Right lobe of liver (tissue), 6 donors: Measurements from ENCODE around the gene ABCC9. TPM values are rescaled to one million over a fixed set of nuclear protein-coding genes. Genes with fewer than 3 reads are reported as not detected.

Source experiments
- ATAC-seq, 4 donors: fragments of 200-7000 bp; cut with Tn5 transposase; one replicate each; pipeline ENCODE4 v1.9.1; 2020; ENCODE audit warnings: mild to moderate bottlenecking in 4 of 4, moderate library complexity in 4 of 4
- DNase-seq, 3 donors: peaks; one replicate each; pipeline ENCODE4 v3.0.0-alpha.2; 2020
- H3K27ac ChIP-seq, 3 donors: fragments of 200-600 bp; one replicate each; pipeline ENCODE4 v1.8.0; 2022
- H3K27me3 ChIP-seq, 2 donors: fragments of 200-600 bp; one replicate each; pipeline ENCODE4 v1.8.0; 2022
- H3K36me3 ChIP-seq, 4 donors: fragments of 200-600 bp; sonication (generic) in 1 of 4; one replicate each; pipeline versions ENCODE4 v1.5.1 to v1.8.0; 2017 to 2022; ENCODE audit warnings: control low read depth in 1 of 4
- H3K4me1 ChIP-seq, 4 donors: fragments of 200-600 bp; sonication (generic) in 1 of 4; one replicate each; pipeline versions ENCODE4 v1.5.1 to v1.8.0; 2017 to 2022; ENCODE audit warnings: control low read depth in 1 of 4
- H3K4me3 ChIP-seq, 3 donors: fragments of 200-600 bp; one replicate each; pipeline ENCODE4 v1.8.0; 2022
- H3K9me3 ChIP-seq, 4 donors: fragments of 200-600 bp; sonication (generic) in 1 of 4; one replicate each; pipeline versions ENCODE4 v1.5.1 to v1.8.0; 2017 to 2022; ENCODE audit warnings: control low read depth in 1 of 4
- POLR2A ChIP-seq: fragments of 450-650 bp; IDR thresholded peaks from one replicate; pipeline ENCODE4 v1.6.1; 2017; ENCODE audit warnings: antibody characterized with exemption, mild to moderate bottlenecking
- WGBS: methylation state at CpG from one replicate; pipeline ENCODE4 v1.1.6; 2018; ENCODE audit warnings: low coverage, low lambda C conversion rate; ENCODE audit not compliant: insufficient coverage; ENCODE audit errors: missing lambda C conversion rate; 5-methylcytosine and 5-hydroxymethylcytosine counted together
- intact Hi-C, 2 donors: fragments of 100-400 bp; cut with DNase I; formaldehyde crosslinking; loops; one replicate each; pipeline versions ENCODE4 v1.11.2 to v1.14.1; 2022
- small RNA-seq, 2 experiments: library from RNA; depleted of rRNA; stranded (forward); fragments of <200 nt; gene quantifications; one replicate each; pipeline ENCODE3, GENCODE V24; 2016
- total RNA-seq, 6 experiments: library from RNA; depleted of rRNA in 2 of 6; stranded (reverse); fragments of >200 nt in 2 of 6; fragmentation: NEBNext Ultra II Directional in 3 of 6; extraction: Animal tissue kit (Norgen Biotek cat#: 25700) in 3 of 6; gene quantifications; one replicate each; pipeline versions ENCODE4 v1.1.0 to v1.2.4, GENCODE V29; 2016 to 2023
- TF ChIP-seq, protein P1 (sequence below), 4 donors: fragments of 200-600 bp in 3 of 4; fragments of 450-650 bp in 1 of 4; IDR thresholded peaks; one replicate each; pipeline versions ENCODE4 v1.5.1 to v1.8.0; 2016 to 2022; ENCODE audit warnings: antibody characterized with exemption in 4 of 4, mild to moderate bottlenecking in 2 of 4
- donor health status: DM: no; HTN: yes; CAD: no.
- donor health status: DM: no; HTN: no; CAD: no.
- donor health status: DM: no; HTN: no; CAD: no.
- donor health status: DM: no; HTN: yes; CAD: no.
- donor health status: DM: no; HTN: yes; CAD: no.

The ABCC9 gene
- total RNA-seq, 6 experiments from 2014 or later: 26.5 to 71.2 (median 37.1) TPM

DNA sequence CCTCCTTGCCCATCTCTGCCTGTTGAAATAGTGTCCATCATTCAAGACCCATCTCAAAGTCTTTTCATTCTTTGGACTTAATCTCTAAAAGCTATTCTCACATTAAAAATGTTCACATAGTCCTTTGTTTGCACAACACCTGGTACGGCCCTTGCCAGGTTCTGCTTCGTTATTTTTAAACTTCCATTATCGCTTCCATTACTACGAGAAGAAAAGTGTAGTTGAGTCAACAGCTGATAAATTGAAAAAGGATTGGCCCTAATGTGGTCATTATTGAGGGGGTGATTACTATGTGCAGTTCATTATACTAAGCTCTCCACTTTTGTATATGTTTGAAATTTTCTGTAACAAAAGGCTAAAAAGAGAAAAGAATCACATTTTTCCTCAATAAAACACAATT, 184.5 kb downstream of the ABCC9 start:
- TF ChIP-seq POLR2A: no peak
- TF ChIP-seq, protein P1, sequence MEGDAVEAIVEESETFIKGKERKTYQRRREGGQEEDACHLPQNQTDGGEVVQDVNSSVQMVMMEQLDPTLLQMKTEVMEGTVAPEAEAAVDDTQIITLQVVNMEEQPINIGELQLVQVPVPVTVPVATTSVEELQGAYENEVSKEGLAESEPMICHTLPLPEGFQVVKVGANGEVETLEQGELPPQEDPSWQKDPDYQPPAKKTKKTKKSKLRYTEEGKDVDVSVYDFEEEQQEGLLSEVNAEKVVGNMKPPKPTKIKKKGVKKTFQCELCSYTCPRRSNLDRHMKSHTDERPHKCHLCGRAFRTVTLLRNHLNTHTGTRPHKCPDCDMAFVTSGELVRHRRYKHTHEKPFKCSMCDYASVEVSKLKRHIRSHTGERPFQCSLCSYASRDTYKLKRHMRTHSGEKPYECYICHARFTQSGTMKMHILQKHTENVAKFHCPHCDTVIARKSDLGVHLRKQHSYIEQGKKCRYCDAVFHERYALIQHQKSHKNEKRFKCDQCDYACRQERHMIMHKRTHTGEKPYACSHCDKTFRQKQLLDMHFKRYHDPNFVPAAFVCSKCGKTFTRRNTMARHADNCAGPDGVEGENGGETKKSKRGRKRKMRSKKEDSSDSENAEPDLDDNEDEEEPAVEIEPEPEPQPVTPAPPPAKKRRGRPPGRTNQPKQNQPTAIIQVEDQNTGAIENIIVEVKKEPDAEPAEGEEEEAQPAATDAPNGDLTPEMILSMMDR (IDR thresholded peaks at IDR 0.05): no peak
- Histone ChIP-seq H3K4me1 (peaks cover 0 to 22% (median 5%) of the 10 kb centered on the region in 4 donors), H3K9me3 (no peaks in the 10 kb centered on the region), H3K36me3 (no peaks in the 10 kb centered on the region), H3K4me3 (peak overlapping the region in 2 of 3 donors; percentile 9 to 35), H3K27me3 (no peaks in the 10 kb centered on the region), H3K27ac (peak overlapping the region in 2 of 3 donors; percentile 76 to 90)
- ATAC-seq: peak; percentile 8 to 41 (median 28)
- DNase-seq: no peak
- 27% methylated on average over 4 of the region's 4 CpGs for WGBS
- intact Hi-C loops: no loop called here

DNA sequence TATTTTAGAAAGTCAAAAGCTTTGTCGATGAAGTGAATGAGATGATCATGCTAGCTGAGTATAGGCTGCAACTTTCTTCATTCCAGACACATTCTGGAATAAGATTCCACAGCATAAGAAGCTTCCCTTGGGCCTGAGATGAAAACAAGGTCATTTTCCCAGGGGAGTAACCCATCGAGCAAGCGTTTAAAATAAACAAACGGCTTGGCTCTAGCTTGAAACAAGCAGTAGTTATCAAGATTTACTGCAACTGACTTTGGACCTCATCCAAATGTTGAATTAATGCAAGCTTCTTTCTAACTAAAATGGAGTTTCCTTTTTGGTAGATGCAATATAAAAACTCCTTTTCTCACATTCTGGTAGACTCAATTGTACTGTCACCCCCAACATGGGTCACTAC, 189.7 kb downstream of the ABCC9 start:
- WGBS: 21% methylated on average over 4 of the region's 4 CpGs
- Histone ChIP-seq H3K4me3 (no peak overlapping the region), H3K27ac (peak overlapping the region in 1 of 3 donors; percentile 1), H3K9me3 (no peaks in the 10 kb centered on the region), H3K36me3 (no peaks in the 10 kb centered on the region), H3K27me3 (no peaks in the 10 kb centered on the region), H3K4me1 (peaks cover 0 to 15% (median 0%) of the 10 kb centered on the region in 4 donors)
- no peak for DNase-seq
- ATAC-seq: peak; percentile 83 to 92 (median 90)
- intact Hi-C loops: no loop called here
- TF ChIP-seq POLR2A: no peak
- TF ChIP-seq, protein P1 (IDR thresholded peaks at IDR 0.05): no peak

Small RNAs within 50 kb of the gene (small RNA-seq; reads per million reads assigned to genes)
- 0 reads per million in 2 experiments for gene AC008250.2

Other genes with a start within 250 kb of the ABCC9 start
- 10 to 100 TPM in 5 of 6 experiments, 1 to 10 TPM in 1; 9.1 to 37.5 (median 25.4) TPM for gene KCNJ8, start 166.7 kb downstream of the ABCC9 start, total RNA-seq
- gene CMAS, start 104.8 kb upstream of the ABCC9 start, total RNA-seq: 10 to 100 TPM; 20.8 to 44.1 (median 27.6) TPM